ENCODE results near the gene SULT1C3.

SULT1C3 gene

DNA sequence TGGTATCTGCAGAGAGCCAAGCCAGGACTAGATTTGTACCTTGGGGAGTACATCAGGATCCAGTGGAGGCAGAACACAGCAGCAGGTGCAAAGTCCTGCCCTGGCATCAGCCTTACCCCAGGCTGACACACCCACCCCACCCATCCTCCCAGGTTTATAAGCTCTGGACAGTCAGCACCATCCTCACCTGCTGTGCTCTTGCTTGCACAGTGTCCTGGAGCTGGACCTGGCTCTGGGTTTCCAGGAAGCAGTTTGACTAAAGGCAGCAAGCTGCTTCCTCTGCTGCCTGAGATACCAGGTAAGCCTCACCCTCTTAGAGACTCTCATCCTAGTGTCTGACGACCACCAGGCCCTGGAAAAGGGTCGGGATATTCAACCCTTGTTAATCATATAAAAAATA, at the start of gene SULT1C3:
SULT1C3 (plus strand) TSS at position 183 of the 400 bp plus-strand sequence. CDS start 7,227 bp downstream, outside the sequence.
- DNase-seq (ENCODE audit: low read depth) = no peak

DNA sequence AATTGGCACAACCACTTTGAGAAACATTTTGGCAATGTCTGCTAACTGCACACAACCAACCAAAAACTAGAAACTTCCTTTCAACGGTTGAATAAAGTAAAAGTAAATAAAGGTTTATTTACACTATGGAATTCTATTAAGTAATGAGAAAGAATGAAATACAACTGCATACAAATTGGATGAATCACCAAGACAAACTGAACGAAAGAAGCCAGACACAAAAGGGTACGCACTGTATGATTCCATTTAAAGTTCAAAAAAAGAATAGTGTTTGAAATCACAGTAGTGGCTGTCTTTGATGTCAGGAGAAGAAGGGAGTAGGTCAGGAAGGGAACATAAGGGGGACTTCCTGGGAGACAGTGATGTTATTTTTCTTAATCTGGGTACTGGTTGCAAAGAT, 46.5 kb upstream of the SULT1C3 start:
- no peak for DNase-seq (ENCODE audit: low read depth)

DNA sequence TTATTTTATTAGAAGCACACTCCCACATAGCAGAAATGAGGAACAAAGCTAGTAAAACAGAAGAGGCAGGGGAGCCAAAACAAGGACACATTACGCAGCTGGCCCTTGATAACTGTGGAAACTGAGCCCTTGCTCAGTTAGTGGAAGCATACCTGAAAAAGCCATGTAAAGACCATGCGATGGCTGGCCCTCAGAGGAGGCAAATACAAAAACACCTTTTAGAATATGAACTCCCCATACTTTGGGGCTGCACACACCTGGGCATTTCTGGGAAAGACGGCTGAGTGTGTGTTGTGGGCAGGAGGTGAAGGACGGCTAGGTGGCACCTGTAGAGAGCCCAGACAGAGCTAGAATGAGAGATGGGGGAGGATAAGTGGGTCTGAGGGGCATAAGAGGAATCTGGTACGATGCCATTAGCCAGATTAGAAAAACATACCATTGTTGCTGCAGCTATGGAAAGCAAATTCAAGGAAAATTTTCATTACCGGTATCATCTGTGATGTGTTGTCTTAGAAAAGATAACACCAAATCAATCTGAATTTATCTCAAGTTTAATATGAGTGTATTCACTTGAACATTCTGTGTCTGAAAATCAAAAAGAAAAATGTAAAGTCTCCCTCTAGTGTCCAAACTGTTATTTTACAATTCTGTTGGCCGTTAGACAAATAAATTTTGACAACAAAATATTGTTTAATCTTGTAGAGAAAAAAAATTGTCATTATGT, 45.2 kb upstream of the SULT1C3 start:
- DNase-seq (ENCODE audit: low read depth) = no peak

DNA sequence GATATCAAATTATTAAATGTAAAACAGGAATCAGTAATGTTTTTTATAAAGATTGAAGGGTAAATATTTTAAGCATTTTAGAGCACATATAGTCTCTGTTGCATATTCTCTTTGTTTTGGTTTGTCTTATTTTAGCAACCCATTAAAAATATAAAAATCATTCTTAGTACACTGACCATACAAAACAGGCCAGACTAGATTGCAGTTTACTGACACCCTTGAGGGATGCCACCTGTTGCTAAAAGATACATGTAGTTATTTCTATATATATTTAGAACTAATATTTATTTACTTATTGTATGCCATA, 44.7 kb upstream of the SULT1C3 start:
- no peak for DNase-seq (ENCODE audit: low read depth)

DNA sequence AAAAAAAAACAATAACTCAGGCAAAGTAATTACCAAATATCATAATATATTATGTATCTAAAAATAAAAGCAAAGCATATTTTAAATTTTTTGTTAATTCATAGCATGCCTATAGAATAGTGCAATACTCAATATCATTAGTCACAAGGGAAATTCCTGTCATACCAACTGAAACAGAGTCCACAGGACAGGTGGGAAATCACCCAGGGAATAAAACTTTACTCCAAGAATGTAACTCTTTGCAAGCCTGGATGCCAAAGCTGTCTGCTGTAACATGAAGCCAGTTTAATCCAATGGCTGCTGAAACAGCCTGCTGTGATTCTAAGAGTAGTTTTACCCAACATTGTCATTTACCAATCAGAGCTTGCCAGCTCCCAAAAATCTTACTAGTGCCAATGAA, 40.0 kb upstream of the SULT1C3 start:
- DNase-seq (ENCODE audit: low read depth) = no peak

DNA sequence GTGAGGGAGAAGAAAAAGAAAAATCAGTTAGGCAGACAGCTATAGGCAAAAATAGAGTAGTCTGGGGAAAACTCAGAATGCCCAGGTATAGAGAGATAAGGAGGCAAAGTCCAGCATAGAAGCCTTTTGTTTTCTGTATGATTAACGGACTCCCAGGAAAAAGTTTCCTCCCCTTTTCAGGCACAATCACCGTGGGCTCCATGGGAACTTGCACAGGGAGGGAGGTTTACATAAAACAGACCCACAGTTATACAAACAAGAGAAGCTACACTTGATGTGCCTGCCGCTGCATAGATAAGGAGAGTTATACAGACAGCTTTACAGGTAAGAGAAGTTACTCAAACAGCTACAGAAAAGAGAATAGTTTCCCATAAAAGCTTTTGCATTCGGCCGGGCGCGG, 39.2 kb upstream of the SULT1C3 start:
- no peak for DNase-seq (ENCODE audit: low read depth)

DNA sequence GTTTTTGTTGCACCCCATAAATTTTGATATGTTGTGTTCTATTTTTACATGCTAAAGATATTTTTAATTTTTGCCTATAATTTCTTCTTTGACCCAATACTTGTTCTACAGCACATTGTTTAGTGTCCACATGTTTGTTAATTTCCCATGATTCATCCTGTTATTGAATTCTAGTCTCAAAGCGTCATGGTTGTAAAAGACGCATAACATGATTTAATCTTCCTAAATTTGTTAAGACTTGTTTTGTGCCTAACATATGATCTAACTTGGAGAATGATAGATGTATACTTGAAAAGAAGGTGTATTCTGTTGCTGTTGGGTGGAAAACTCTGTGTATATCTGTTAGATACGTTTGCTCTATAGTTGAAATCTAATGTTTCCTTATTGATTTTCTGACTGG, 27.1 kb upstream of the SULT1C3 start:
- no peak for DNase-seq (ENCODE audit: low read depth)

DNA sequence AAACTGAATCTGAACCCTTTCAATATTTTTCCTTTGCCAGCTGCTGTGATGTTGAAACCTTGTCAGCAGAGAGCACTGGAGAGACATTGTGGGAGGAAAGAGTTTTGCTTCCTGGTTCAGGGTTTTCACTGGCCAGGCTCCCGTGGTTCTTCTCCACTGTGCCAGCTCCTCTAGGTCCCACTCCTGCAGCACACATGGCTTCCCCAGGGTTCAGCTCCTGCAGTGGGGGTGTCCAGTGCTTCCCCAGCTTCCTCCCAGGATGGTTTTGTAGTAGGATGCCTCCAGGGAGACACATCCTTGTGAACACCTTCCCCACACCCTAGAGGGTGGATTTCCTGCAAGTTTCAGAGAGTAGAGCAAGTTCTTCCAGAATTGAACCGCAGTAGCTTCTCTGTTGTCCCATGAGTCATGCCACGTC, 24.0 kb upstream of the SULT1C3 start:
- no peak for DNase-seq (ENCODE audit: low read depth)

DNA sequence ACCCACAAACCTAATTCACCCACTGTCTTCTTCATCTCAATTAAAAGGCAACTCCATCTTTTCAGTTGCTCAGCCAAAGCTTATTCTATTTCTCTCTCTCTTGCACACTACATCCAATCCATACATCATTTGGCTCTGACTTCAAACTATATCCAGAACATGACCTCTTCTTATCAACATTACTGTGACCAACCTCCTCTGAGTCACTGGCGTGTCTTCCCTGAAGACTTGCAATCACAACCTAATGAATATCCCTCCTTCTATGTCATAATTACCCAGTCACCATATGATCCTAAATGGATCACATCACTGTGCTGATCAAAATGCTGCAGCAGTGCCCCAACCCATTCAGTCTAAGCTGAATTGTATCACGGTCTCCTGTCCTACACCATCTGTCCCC, 22.6 kb upstream of the SULT1C3 start:
- no peak for DNase-seq (ENCODE audit: low read depth)

DNA sequence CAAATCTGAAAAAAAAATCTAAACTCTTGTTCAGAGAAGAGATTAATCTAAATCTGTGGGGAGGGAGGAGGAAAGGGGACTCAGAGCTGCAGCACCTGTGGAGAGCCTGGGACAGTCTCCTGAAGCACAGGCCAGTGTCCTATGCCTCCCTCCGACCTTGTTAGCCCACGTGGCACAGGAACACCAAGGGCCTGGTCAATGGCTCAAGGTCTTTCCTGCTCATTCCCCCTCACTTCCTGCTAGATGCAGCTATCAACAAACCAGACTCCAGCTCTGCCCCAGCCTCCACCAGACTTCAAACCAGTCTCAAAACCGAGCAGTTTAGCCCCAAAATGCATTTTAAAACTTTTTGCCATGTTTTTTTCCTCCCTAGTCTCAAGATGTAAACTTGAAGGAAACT, 20.1 kb upstream of the SULT1C3 start:
- no peak for DNase-seq (ENCODE audit: low read depth)

DNA sequence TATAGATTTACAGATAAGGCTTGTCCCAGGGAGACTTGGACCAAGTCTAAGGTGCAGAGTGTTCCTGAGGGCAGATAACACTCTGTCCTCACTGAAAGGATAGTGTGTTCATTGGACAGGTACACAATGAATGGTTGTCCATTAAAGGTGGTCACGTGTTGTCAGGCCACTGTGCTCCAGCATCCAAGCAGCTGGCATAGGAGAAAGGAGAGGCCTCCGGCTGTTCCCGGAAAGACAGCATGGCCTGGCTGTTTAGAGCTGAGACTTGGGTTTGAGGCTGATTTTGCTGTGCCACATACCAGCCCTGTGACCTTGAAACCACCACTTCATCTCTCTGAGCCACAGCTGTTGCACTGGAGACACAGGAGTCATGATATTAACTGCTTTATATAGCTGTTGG, 19.6 kb upstream of the SULT1C3 start:
- DNase-seq (ENCODE audit: low read depth) = no peak

DNA sequence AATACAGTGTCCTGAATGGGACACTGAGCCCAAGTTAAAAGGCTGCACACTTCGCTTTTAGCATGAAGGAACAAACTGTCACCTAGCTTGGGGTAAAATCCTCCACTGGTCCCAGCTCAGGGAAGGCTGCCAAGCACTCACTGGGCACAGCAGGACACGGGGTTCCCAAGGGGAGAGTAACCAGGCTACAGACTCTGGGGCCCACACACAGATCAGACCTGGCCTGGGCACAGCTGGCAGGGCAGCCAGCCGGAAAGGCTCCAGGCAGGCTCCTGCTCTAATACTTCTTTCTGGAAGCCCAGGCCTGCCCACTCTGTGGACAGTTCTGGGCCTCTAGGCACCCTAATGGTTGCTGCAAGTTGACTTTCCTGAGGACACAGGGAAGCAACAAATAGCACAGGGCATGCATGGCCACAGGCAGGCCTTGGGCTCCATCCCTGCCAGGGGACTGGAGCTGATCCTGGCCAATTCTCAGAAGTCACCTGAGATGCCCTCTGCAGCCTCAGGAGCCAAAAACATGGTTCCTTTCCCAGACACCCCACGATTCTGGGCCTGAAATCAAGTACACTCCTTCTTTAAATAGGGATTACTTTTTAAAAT, 18.7 kb upstream of the SULT1C3 start:
- no peak for DNase-seq (ENCODE audit: low read depth)

DNA sequence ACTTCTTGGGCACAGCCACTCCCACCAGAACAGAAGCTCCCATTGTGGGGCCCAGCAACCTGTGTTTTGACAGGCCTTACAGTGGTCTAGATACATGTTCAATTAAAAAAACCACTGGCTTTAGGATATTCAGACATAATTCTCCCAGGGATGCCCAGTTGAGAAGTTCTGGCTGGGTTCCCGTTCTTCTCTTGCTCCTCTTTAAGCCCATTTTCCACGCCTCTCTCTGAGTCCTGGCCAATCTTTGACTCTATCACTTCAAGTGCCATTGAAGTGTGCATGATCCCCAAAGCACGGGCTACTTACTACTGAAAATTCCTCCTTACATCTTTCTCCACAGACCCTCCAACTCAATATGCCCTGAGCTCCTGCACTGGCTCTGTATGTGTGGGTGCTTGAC, 17.5 kb upstream of the SULT1C3 start:
- DNase-seq (ENCODE audit: low read depth) = no peak

DNA sequence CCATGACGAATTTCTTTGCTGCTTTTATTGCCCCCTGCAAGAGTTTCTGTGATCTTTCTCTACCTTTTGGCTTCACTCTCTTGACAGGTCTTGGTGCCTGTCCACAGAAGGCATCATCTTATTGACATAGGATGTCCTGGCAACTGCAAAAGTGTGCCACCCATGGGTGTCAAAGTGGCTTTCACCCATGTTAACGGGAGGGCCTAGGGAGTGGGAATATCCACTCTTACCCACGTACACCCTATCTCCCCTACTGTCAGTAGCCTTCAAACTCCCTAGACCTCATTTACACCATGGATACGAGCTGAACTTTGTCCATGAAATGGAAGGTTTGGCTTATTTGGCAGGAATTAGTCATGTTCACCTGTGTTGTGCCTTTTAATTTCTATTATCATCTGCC, 16.2 kb upstream of the SULT1C3 start:
- no peak for DNase-seq (ENCODE audit: low read depth)

DNA sequence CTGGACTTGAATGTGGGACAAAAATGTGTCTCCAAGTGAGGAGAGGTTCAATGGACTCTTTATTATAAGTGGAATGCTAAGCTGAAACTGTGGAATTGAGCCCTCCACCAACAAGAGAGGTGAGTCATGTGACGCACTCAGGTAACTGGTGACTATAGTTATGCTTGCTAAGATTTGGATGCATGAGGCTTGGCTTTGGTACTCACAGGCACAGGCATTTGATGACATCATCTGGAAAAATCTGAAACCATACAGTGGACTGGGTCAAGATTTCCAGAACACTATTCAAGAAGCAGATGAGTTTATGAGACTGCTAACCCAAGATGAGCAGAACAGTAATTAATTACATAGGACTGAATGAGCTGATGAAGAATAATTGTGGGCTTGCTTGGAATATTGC, 15.7 kb upstream of the SULT1C3 start:
- no peak for DNase-seq (ENCODE audit: low read depth)

DNA sequence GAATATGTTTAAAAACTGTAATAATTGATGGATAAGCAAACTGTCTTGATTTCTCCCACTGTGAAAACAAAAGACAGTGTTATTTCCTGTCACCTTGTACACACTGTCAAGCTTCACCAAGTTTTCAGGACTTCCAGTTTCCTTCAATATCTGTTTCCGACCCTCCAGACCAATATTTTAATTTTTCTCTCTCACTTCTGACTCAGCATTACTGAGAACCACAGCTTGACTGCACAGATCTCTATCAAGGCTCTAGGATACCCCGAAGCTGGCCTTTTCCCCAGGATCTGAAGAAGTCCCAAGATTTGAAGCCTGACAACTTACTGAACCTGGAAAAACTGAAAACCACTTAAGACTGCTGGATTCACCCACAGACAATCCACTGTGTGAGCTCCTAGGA, 13.2 kb upstream of the SULT1C3 start:
- no peak for DNase-seq (ENCODE audit: low read depth)

DNA sequence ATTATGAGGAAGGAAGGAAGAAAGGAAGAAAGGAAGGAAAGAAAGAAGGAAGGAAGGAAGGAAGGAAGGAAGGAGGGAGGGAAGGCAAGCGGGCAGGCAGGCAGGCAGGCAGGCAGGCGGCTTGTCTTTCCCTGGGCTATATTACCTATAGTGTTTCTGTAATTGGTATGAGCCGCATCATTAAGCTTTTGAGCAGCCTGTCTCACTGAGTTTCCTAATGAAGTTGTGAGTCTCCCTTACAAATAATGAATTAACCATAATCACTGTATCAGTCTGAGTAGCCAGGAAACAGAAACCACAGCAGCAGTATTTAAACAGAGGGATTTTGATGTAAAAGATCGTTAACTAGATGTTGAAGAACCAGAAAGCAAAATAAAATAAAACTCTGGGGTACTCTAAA, 11.8 kb upstream of the SULT1C3 start:
- no peak for DNase-seq (ENCODE audit: low read depth)

DNA sequence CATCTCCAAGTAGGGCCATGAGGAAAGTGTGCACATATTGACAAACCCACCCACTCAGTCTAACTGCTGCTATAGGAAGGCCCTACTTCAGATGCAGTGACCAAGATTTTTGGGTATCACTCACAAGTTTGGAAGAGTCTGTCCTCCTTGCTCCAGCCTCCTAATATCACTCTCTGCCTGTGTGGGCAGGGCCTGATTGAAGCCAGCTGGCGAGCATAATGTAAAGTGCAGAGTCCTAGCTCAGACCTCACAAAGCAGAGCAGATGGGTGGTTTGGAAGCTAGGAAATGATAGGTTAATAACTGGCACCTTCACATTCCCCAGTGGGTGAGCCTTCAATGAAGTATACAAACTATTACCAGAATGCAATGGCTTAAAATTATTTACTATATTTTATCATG, 11.2 kb upstream of the SULT1C3 start:
- no peak for DNase-seq (ENCODE audit: low read depth)

DNA sequence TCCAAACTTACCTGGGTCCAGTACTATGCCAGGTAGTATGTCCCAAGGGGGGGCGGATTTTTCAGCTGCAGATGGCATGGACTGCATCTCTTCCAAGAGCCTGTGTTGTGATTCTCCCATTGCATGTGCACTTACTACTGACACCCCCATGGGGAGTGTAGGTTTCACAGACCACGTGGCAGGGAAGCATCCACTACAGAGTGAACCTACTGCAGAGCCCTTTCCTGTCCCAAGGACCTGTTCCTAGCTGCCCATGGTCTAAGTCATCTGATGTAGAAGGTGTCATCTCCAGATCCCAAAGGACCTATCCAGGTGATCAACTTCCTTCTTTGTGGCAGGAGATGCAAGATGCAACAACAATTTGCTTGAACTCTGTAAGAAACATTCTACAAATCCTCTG, 9.9 kb upstream of the SULT1C3 start:
- no peak for DNase-seq (ENCODE audit: low read depth)

DNA sequence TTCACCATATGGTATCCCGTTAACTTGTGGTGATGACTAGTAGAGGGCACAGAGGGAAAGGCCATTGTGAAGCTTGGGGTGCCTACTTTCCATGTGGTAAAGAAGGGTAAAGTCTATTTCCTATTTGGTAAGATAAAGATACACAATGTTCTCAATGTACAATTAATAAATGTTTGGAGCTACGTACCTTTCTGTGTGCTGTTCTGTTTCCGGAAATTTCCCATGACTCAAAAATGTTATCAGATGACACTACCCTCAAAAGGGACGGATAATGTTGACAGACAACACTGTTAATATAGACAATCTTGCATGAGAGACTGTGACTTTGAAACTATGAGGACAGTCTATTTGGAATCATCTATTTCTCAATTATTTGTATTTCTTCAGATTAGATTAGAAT, 4.2 kb upstream of the SULT1C3 start:
- DNase-seq (ENCODE audit: low read depth) = no peak

DNA sequence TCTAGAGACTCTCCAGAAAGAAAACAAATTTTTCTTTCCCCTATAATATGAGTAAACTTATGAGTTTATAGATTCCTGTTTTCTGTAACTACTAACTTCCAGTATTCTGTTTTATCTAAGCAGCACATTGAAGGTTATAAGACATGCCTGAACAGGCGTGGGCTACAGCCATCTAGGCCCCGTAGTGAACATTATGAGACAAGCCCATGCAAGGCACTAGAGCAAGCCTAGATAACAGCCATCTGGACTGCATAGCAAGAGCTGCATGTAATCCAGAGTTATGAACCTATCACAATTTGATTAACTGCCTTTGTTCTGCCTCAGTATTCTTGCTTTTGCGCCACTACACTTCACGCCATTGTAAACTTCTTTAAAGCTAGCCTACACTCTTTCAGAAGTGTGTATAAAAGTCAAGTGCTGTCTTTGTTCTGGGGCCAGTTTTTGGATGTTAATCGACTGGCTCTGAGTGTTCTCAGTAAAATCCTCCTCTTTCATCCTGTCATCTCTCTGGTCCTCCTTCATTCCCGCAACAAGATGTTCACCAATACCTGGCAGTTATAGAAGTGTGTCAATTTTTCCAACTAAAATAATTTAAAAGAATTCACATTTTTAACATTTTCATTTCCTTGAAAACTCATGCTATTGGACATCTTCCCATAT, 3.0 kb upstream of the SULT1C3 start:
- no peak for DNase-seq (ENCODE audit: low read depth)

DNA sequence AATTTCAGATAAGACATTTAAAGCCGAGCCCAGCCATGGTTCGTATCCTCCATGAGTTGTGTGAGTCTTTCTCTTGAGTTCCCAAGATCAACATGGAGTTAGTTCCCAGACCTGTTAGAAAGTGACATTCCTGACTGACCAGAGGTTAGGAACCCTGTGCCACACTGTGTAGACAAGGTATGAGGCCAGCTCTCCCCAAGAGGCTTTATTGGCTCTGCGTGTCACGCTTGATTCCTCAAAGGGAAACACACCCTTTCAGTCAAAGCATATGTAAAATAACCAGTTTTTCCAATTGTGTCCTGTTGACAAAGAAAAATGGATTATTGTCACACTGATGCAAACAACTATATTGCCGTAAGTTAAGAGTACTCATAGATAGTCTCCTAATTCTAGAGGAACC, 1.2 kb downstream of the SULT1C3 start:
- DNase-seq (ENCODE audit: low read depth) = no peak

DNA sequence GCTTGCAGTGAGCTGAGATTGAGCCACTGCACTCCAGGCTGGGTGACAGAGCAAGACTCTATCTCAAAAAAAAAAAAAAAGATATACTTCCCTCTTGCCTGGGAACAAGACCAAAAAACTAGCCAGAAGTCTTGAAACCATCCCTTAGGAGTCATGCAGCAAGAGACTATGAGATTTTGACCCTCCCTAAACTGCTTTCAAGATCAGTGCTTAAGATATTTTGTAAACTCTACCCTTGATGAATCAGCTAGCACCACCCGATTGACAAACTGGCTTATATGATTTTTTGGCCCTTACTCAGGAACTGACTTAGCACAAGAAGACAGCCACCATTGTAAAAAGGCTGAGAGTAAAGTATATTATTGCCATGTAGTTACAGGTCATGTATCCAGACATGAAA, 3.8 kb downstream of the SULT1C3 start:
- DNase-seq (ENCODE audit: low read depth) = no peak
